ENCODE data around the gene TMPRSS3.

The TMPRSS3 gene

GRCh38 chr21:42349420-42350317, 46.2 kb downstream of the TMPRSS3 start:
- FAIRE-seq: no peak

- no peak for FAIRE-seq
These were observed 47.1 kb downstream of the TMPRSS3 start for GRCh38 chr21:42348762-42349161.

- FAIRE-seq: no peak
These were observed 48.1 kb downstream of the TMPRSS3 start for GRCh38 chr21:42347601-42348327.

GRCh38 chr21:42346866-42347600, 48.8 kb downstream of the TMPRSS3 start:
- FAIRE-seq: no peak

- FAIRE-seq: no peak
These were observed 49.4 kb downstream of the TMPRSS3 start for GRCh38 chr21:42346441-42346840.

- no peak for FAIRE-seq
These were observed 51.2 kb downstream of the TMPRSS3 start for GRCh38 chr21:42344631-42345030.

- FAIRE-seq: no peak
These were observed 51.8 kb downstream of the TMPRSS3 start for GRCh38 chr21:42343963-42344510.

- no peak for FAIRE-seq
These were observed 52.3 kb downstream of the TMPRSS3 start for GRCh38 chr21:42343556-42343955.

GRCh38 chr21:42343101-42343500, 52.8 kb downstream of the TMPRSS3 start:
- FAIRE-seq: no peak

- no peak for FAIRE-seq
These were observed 53.9 kb downstream of the TMPRSS3 start for GRCh38 chr21:42341776-42342542.

GRCh38 chr21:42340187-42341050, 55.4 kb downstream of the TMPRSS3 start:
- FAIRE-seq: no peak

GRCh38 chr21:42338729-42339715, 56.8 kb downstream of the TMPRSS3 start:
- FAIRE-seq: no peak

GRCh38 chr21:42337830-42338728, 57.8 kb downstream of the TMPRSS3 start:
- FAIRE-seq: no peak

- no peak for FAIRE-seq
These were observed 58.6 kb downstream of the TMPRSS3 start for GRCh38 chr21:42337276-42337675.

- FAIRE-seq: no peak
These were observed 59.8 kb downstream of the TMPRSS3 start for GRCh38 chr21:42336054-42336453.

GRCh38 chr21:42332557-42333317, 63.1 kb downstream of the TMPRSS3 start:
- FAIRE-seq: no peak

- no peak for FAIRE-seq
These were observed 64.2 kb downstream of the TMPRSS3 start for GRCh38 chr21:42331660-42332059.

Measured in endometrium (tissue), 2 donors.